GM04504 (cell line): ENCODE measurements around the gene PIK3AP1.
"Not testable (repeated sequence)": the region's sequence is repeated elsewhere in the genome, so short reads cannot be mapped to it uniquely, and the experiment has no call there.

Experiments used
- DNase-seq: peaks from one replicate; pipeline ENCODE4 v3.0.0-alpha.2; 2012; ENCODE audit warnings: low read depth

Gene PIK3AP1

DNA sequence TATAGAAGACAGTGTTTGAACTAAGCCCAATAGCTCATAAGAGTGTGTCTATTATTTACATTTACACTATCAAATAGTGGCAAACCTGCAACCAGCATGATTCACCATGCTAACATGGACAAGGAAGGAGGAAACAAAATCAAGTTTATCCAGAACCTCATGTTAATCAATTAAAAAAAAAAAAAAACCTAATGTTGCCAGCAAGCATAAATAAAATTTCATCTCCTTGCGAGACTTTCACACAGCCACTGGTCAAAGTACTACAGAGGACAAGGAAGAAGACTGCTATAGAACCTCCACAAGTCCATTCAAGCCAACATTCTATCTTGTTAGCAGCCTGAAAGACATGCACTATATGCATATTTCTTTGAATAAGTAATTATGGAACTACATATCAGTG is 143.2 kb downstream of the PIK3AP1 start:
- DNase-seq: no peak

DNA sequence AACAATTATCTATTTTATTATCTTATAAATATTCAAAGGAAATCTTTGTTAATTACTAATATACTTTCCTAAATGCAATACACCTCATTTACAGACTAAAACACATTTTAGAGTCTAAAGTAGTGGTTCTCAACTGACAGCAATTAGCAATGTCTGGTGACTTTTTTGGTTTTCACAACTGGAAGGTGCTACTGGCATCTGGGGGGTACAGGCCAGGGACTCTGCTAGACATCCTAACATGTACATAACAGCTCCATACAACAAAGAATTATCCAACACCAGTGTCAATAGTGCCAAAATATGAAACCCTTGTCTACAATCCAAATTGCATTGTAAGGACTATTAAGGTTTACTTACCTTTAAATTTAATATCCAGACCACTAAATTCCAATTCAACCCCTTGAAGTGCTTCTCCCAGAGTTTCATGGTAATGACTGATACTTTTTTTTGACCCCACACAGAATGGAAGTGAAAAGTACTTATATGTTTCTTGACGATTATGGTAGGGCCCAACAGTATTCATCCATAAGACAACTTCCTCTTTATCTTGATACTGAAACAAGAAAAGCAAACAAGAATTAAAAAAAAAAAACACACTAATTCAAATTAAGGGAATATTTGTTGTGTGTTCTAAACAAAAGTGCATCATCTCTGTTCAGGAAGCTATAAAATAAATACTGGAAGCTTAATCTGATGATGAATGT is 143.9 kb downstream of the PIK3AP1 start:
- no peak for DNase-seq

DNA sequence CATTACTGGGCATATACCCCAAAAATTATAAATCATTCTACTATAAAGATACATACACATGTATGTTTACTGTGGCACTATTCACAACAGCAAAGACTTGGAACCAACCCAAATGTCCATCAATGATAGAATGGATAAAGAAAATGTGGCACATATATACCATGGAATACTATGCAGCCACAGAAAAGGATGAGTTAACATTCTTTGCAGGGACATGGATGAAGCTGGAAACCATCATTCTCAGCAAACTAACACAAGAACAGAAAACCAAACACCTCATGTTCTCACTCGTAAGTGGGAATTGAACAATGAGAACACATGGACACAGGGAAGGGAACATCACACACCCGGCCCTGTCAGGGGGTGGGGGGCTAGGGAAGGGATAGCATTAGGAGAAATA is 145.8 kb downstream of the PIK3AP1 start:
- not testable (repeated sequence) for DNase-seq

DNA sequence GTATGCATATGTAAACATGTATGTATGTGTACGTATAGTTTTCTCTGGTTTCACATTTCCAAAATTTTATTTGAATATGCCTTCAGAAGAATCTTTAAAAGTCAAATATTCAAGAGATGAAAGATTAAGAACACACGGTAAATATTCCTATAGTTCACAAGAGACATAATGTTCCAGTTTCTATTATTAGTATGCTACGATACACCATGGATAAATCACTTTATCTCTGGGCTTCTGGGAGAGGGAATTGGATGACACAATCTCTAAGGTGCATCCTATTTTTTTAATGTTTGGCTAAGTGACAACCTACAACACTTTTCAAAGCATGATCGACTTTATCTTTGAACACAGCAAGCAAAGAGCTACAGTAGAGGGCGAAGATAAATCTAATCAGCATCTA is 147.3 kb downstream of the PIK3AP1 start:
- DNase-seq: no peak

DNA sequence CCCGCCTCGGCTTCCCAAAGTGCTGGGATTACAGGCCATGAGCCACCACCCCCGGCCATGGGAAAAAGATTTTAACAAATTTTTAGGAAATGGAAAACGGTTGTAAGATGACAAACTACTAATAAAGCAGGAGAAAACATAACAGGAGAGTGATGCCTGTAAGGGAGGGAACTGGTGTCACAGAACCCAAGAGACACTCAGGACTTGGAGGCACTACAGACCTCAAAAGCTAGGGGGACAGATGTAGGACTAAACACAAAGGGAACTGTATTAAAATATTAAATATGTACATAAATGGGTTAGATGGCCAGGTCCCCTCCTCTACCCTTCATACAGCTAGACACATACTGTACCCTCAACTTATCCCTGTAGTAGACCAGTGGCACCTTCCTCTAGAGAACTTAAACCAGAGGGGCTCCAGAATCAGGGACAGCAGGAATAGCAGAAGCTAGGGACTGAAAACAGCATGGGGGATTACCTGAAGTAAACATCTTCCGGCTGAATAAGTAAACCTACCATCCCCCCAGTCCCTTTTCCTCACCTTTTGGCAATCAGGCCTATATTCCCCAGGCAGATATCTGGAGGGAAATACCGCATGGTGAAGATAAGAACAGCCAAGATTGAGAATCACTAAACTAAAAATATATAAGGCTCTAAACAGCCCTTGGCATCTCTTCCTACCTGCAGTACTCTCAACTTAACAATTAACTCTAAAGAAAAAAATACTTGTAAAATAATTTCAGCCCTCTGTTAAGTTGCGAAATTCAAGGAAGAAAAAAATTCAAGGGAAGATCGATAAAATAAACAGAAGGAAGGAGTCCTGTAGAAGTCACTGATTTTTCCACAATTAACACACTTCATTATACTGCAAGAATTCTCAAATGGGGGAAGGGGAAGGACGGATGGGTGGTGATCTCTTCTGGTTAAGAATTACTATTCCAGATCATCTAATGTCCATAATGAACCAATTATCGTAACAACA is 149.0 kb downstream of the PIK3AP1 start:
- DNase-seq: no peak

DNA sequence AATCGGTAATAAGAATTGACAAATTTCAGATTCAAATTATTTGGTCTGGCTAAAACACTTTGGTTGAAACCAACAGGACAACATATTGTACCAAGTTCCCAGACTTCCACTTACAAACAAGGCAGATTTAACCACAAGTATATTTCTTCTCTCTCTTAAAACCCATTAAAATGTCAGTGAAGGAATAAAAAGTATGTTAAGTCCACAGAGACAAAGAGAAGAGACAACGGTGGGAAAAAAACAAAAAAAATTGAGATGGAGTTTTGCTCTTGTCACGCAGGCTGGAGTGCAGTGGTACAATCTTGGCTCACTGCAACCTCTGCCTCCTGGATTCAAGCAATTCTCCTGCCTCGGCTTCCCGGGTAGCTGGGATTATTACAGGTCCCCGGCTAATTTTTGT is 149.8 kb downstream of the PIK3AP1 start:
- no peak for DNase-seq

DNA sequence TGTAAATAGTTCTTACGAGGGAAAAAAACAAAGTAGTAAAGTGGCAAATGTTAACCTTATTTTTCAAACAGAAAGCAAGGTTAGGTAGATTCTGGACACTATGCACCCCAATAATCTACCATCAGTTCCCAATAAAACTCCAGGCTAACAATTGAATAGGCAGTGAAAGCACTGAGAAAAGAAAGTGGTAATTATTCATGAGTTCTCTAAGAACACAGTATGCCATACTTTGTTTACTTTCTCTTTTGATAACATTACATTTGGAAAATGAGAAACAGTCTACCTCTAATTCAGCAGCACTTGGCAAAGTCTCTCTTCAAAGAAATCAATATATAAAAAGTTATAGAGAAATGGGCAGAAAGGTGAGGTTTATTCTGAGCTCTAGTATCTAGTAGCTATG is 151.9 kb downstream of the PIK3AP1 start:
- DNase-seq: no peak

DNA sequence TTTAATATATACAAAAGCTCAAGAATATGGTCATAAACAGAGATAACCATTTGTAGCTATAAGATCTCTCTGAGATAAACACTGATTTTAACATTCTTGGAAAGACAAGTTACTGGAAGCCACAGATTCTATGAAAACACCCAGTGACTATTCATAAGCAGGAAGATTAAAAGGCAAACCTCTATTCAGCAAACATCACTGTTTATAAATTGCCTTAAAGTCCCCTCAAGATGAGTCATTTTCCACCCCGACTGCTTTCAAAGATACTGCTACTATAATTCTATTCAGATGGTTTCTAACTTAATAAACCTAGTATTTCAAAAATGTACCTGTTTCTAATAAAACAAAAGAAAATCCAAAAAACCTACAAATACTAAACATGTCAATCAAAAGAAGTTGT is 154.5 kb downstream of the PIK3AP1 start:
- DNase-seq: no peak

DNA sequence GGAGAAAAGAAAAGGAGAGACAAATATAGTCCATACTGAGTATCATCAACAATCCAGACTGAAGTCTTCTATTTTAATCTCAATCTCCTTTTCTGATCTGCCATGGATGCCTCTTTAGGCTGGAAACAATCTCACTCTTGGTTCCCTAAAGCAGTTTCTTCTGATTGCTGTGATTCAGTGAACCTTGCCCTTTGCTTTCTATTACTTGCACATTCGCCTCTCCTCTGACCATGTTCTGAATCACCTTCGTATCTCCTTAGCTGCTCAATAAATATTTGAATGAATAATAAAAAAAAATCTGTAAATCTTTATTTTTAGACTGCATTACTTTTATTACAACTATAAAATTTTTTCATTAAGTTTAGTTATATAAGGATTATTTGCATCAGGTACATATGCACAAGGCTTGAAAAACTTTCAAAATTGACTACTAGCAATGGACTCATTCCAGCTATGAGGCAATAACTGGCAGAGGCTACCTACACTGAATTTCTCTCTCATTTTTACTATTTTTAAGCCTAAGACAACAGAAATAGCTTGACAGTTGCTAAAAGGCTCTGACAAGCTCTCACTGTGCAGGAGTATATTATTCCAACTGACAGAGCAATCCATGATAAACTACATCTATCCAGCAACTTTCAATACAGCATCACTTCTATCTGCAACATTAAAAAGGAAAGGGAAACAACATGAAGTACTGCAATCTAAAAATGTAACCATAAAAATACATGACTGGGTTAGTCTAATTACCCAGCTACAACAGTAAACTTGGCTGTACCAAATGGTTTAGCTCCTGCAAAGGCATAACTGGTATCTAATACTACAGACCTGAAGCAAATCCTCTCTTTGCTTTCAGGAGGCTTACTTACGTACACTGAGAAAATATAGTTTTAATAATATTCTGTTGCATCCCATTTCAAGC is 159.1 kb downstream of the PIK3AP1 start:
- DNase-seq: no peak

DNA sequence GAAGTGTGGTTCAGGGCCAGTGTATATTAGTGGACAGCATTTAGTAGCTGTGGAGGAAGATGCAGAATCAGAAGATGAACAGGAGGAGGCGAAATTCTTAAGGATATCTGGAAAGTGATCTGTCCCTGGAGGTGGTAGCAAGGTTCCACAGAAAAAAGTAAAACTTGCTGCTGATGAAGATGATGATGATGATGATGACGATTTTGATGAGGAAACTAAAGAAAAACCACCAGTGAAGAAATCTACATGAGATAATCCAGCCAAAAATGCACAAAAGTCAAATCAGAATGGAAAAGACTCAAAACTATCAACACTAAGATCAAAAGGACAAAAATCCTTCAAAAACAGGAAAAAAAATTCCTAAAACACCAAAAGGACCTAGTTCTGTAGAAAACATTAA is 159.8 kb downstream of the PIK3AP1 start:
- no peak for DNase-seq

DNA sequence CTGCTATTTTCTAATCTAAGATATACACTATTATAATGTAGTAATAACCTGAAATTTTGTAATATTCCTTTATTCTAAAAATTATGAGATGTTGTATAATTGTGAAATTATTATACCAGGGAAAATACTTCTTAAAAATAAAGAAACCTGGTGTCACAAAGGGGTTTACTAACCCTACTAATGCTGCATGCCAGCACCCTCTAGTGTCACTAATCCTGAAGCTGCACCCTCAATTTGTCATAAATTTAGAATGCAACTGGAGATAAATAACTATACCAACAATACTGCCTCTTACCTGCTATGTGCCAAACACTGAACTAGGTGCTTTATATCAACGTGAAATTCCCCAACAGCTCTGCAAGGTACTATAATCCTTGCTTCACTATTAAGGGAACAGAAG is 164.3 kb downstream of the PIK3AP1 start:
- no peak for DNase-seq

DNA sequence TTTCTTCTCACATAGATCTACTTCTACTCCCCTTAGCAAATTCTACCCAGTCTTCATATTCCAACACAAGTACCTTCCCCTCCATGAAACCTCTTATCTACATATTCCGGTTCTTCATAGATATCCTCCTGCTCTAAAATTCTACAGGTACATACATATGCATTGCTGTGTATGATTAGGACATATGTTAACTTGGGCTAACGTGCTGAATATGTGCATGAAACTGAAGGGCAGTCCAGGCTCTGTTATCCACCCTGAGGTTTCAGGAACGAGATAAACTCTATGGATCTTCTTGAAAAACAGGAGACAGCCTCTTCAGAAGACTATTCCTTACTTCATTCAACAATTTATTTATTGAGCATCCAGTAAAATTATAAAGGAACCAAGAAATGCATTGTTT is 165.0 kb downstream of the PIK3AP1 start:
- no peak for DNase-seq

DNA sequence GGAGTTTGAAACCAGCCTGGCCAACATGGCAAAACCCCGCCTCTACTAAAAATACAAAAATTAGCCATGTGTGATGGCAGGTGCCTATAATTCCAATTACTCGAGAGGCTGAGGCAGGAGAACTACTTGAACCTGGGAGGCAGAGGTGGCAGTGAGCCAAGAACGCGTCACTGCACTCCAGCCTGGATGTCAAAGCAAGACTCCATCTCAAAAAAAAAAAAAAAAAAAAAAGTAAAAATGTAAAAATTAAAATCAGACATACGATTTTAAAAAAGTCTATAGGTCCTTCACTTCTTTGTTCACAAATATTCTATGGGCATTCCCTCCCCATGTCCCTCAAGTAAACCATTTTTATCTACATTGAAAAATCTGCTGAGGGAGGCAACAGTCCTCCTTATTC is 171.7 kb downstream of the PIK3AP1 start:
- no peak for DNase-seq

DNA sequence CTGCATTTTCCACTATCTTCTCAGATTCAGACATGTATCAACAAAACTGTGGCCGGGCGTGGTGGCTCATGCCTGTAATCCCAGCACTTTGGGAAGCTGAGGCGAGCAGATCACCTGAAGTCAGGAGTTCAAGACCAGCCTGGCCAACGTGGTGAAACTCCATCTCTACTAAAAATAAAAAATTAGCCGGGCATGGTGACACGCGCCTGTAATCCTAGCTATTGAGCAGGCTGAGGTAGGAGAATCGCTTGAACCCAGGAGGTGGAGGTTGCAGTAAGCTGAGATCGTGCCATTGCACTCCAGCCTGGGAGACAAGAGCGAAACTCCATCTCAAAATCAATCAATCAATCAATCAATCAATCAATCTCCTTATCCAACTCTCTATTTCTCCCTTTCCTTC is 174.8 kb downstream of the PIK3AP1 start:
- not testable (repeated sequence) for DNase-seq
